A549 (cell line): Measurements from ENCODE around the gene POLR2H. TPM values are rescaled to one million over a fixed set of nuclear protein-coding genes. Genes with fewer than 3 reads are reported as not detected.

Source experiments
- ATAC-seq, 2 experiments: fragments of 200-7000 bp in 1 of 2; fragments of >200 bp in 1 of 2; cut with Nextera tagmentation in 1 of 2; cut with Tn5 transposase in 1 of 2; 3 replicates each; pipeline versions ENCODE4 v1.8.0 to v1.9.1; 2018 to 2020; ENCODE audit warnings: mild to moderate bottlenecking in 1 of 2, moderate library complexity in 1 of 2
- CTCF ChIA-PET: fragments of 300-600 bp; sonication (Branson Sonifier 250); formaldehyde crosslinking; extraction: SDS; loops from one replicate; lab custom pipeline; 2021; ENCODE audit warnings: antibody characterized with exemption, inconsistent platforms; lab: Yijun Ruan, JAX
- POLR2A ChIA-PET: fragments of 350-600 bp; formaldehyde crosslinking; extraction: SDS; loops from one replicate; lab custom pipeline; 2021; ENCODE audit warnings: antibody characterized with exemption, inconsistent platforms; lab: Yijun Ruan, JAX
- DNase-seq, 2 experiments: peaks; one replicate each; pipeline versions ENCODE4 v3.0.0 to v3.0.0-alpha.2; 2011 to 2016; ENCODE audit warnings: low read depth in 1 of 2, low spot score in 1 of 2
- FAIRE-seq: peaks from 2 replicates; lab custom pipeline; 2011; peaks lifted over from hg19 to GRCh38; lab: Jason Lieb, UNC
- H3K27ac ChIP-seq, 2 experiments: fragments of >200 bp; sonication (Bioruptor Twin); formaldehyde crosslinking; 3 replicates each; pipeline ENCODE4 v1.5.1; 2016 to 2017
- H3K4me1 ChIP-seq: fragments of >200 bp; sonication (Bioruptor Twin); formaldehyde crosslinking; 3 replicates; pipeline ENCODE4 v1.6.1; 2016
- H3K4me2 ChIP-seq: fragments of >200 bp; sonication (Bioruptor Twin); formaldehyde crosslinking; 3 replicates; pipeline ENCODE4 v1.6.1; 2016
- H3K4me3 ChIP-seq: fragments of >200 bp; sonication (Bioruptor Twin); formaldehyde crosslinking; 3 replicates; pipeline ENCODE4 v1.5.1; 2016
- H3K9me3 ChIP-seq: fragments of >200 bp; sonication (Bioruptor Twin); formaldehyde crosslinking; 3 replicates; pipeline ENCODE4 v1.6.1; 2016
- CBX2 ChIP-seq: fragments of 200-600 bp; sonication (generic); IDR thresholded peaks from 2 replicates; pipeline ENCODE4 v1.6.1; 2016; ENCODE audit warnings: low read depth, mild to moderate bottlenecking, borderline replicate concordance
- CHD4 ChIP-seq: fragments of 200-600 bp; sonication (generic); IDR thresholded peaks from 2 replicates; pipeline ENCODE4 v1.6.1; 2016; ENCODE audit warnings: antibody characterized with exemption, mild to moderate bottlenecking, borderline replicate concordance
- ESRRA ChIP-seq: fragments of 150-350 bp; IDR thresholded peaks from 2 replicates; pipeline ENCODE4 v1.6.1; 2014; ENCODE audit warnings: mild to moderate bottlenecking, low read length, borderline replicate concordance
- FOSL2 ChIP-seq, 2 experiments: fragments of 450-650 bp in 1 of 2; fragments of >200 bp in 1 of 2; sonication (Bioruptor Twin) in 1 of 2; formaldehyde crosslinking; IDR thresholded peaks; 2 replicates each; pipeline versions ENCODE4 v1.5.0 to v1.6.1; 2016 to 2020; ENCODE audit warnings: mild to moderate bottlenecking in 1 of 2, moderate library complexity in 1 of 2
- HEYL ChIP-seq: fragments of 250-450 bp; sonication (Bioruptor Pico); IDR thresholded peaks from 2 replicates; pipeline ENCODE4 v1.8.0; 2021; ENCODE audit warnings: mild to moderate bottlenecking, moderate library complexity
- HOXA7 ChIP-seq: fragments of 250-450 bp; sonication (Bioruptor Pico); IDR thresholded peaks from 2 replicates; pipeline ENCODE4 v1.5.0; 2020; ENCODE audit warnings: mild to moderate bottlenecking, moderate library complexity
- HOXB13 ChIP-seq: fragments of 250-450 bp; sonication (Bioruptor Pico); IDR thresholded peaks from 2 replicates; pipeline ENCODE4 v1.5.0; 2020; ENCODE audit warnings: low read depth, mild to moderate bottlenecking, moderate library complexity
- HOXB5 ChIP-seq: fragments of 250-450 bp; sonication (Bioruptor Pico); IDR thresholded peaks from 2 replicates; pipeline ENCODE4 v1.5.0; 2020; ENCODE audit warnings: mild to moderate bottlenecking, moderate library complexity
- KDM1A ChIP-seq: fragments of 200-600 bp; sonication (generic); IDR thresholded peaks from 2 replicates; pipeline ENCODE4 v1.6.1; 2016; ENCODE audit warnings: low read depth, mild to moderate bottlenecking
- KDM5A ChIP-seq: fragments of 200-600 bp; sonication (generic); IDR thresholded peaks from 2 replicates; pipeline ENCODE4 v1.6.1; 2016; ENCODE audit warnings: antibody characterized with exemption, mild to moderate bottlenecking
- MAFK ChIP-seq: fragments of 450-650 bp; IDR thresholded peaks from 2 replicates; pipeline ENCODE4 v1.6.1; 2014; ENCODE audit not compliant: partially characterized antibody
- NFE2L2 ChIP-seq: fragments of 150-350 bp; conservative IDR thresholded peaks from 2 replicates; pipeline ENCODE4 v1.6.1; 2014; ENCODE audit warnings: low read length
- NPAS2 ChIP-seq: fragments of 250-450 bp; sonication (Bioruptor Pico); IDR thresholded peaks from 2 replicates; pipeline ENCODE4 v1.8.0; 2022; ENCODE audit warnings: mild to moderate bottlenecking, moderate library complexity, borderline replicate concordance
- NR3C1 ChIP-seq: fragments of >200 bp; sonication (Bioruptor Twin); formaldehyde crosslinking; IDR thresholded peaks from 3 replicates; pipeline ENCODE4 v1.6.1; 2017
- RAD21 ChIP-seq, 2 experiments: fragments of >200 bp in 1 of 2; sonication (Bioruptor Twin) in 1 of 2; formaldehyde crosslinking in 1 of 2; IDR thresholded peaks in 1 of 2; conservative IDR thresholded peaks in 1 of 2; 2 replicates in 1 of 2; 3 replicates in 1 of 2; pipeline ENCODE4 v1.6.1; 2012 to 2018; ENCODE audit warnings: inconsistent platforms in 1 of 2
- RARB ChIP-seq: fragments of 250-450 bp; sonication (Bioruptor Pico); IDR thresholded peaks from 2 replicates; pipeline ENCODE4 v1.8.0; 2021; ENCODE audit warnings: mild to moderate bottlenecking, moderate library complexity
- RCOR1 ChIP-seq: fragments of 150-350 bp; IDR thresholded peaks from 2 replicates; pipeline ENCODE4 v1.6.1; 2014; ENCODE audit warnings: antibody characterized with exemption, low read length, low read depth
- RFX5 ChIP-seq: fragments of 450-650 bp; IDR thresholded peaks from 2 replicates; pipeline ENCODE4 v1.7.1; 2014; ENCODE audit warnings: antibody characterized with exemption, mild to moderate bottlenecking, moderate library complexity
- RNF2 ChIP-seq: fragments of 200-600 bp; sonication (generic); IDR thresholded peaks from 2 replicates; pipeline ENCODE4 v1.6.1; 2016; ENCODE audit warnings: low read depth, mild to moderate bottlenecking, antibody characterized with exemption, moderate library complexity, borderline replicate concordance
- SMC3 ChIP-seq: fragments of >200 bp; sonication (Bioruptor Twin); formaldehyde crosslinking; IDR thresholded peaks from 3 replicates; pipeline ENCODE4 v1.6.1; 2018; ENCODE audit warnings: inconsistent platforms
- TFCP2L1 ChIP-seq: fragments of 250-450 bp; sonication (Bioruptor Pico); IDR thresholded peaks from 2 replicates; pipeline ENCODE4 v1.5.0; 2021; ENCODE audit warnings: mild to moderate bottlenecking
- ZC3H11A ChIP-seq: fragments of 450-650 bp; IDR thresholded peaks from 2 replicates; pipeline ENCODE4 v1.6.1; 2014; ENCODE audit warnings: antibody characterized with exemption, mild to moderate bottlenecking
- WGBS: methylation state at CpG from one replicate; pipeline ENCODE4 v1.1.6; 2017; ENCODE audit errors: missing lambda C conversion rate; 5-methylcytosine and 5-hydroxymethylcytosine counted together
- polyA plus RNA-seq, 4 experiments: library from polyadenylated mRNA; depleted of rRNA in 3 of 4; stranded (reverse); fragments of >200 nt; fragmentation: RNase III in 1 of 4; extraction: RNeasy Plus Mini Kit Qiagen cat#74134 plus additional on column Dnase treatment in 1 of 4; gene quantifications; 2 replicates in 3 of 4; 3 replicates in 1 of 4; pipeline ENCODE4 v1.2.3, GENCODE V29; 2011 to 2017
- TF ChIP-seq, protein P1 (sequence below): IDR thresholded peaks from 2 replicates; pipeline ENCODE4 v1.6.1; 2012; ENCODE audit warnings: low read depth, borderline replicate concordance
- TF ChIP-seq, protein P2 (sequence below): fragments of 250-450 bp; sonication (Bioruptor Pico); IDR thresholded peaks from 2 replicates; pipeline ENCODE4 v1.5.0; 2020; ENCODE audit warnings: low read depth, mild to moderate bottlenecking, moderate library complexity
- TF ChIP-seq, protein P3 (sequence below): IDR thresholded peaks from 2 replicates; pipeline ENCODE4 v1.6.1; 2012
- TF ChIP-seq, protein P4 (sequence below): IDR thresholded peaks from 2 replicates; pipeline ENCODE4 v1.6.1; 2012
- TF ChIP-seq, protein P5 (sequence below): fragments of >200 bp; sonication (Bioruptor Twin); formaldehyde crosslinking; IDR thresholded peaks from 3 replicates; pipeline ENCODE4 v1.5.1; 2016

POLR2H gene
- polyA plus RNA-seq, 2 of the 4 experiments (the other 2 are of a cell fraction) = 104 to 127 TPM

DNA sequence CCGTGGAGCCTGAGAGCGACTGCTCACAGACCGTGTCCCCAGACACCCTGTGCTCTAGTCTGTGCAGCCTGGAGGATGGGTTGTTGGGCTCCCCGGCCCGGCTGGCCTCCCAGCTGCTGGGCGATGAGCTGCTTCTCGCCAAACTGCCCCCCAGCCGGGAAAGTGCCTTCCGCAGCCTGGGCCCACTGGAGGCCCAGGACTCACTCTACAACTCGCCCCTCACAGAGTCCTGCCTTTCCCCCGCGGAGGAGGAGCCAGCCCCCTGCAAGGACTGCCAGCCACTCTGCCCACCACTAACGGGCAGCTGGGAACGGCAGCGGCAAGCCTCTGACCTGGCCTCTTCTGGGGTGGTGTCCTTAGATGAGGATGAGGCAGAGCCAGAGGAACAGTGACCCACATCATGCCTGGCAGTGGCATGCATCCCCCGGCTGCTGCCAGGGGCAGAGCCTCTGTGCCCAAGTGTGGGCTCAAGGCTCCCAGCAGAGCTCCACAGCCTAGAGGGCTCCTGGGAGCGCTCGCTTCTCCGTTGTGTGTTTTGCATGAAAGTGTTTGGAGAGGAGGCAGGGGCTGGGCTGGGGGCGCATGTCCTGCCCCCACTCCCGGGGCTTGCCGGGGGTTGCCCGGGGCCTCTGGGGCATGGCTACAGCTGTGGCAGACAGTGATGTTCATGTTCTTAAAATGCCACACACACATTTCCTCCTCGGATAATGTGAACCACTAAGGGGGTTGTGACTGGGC, 16.8 kb upstream of the POLR2H start:
- POLR2A ChIA-PET = interaction anchor here (1.0 kb wide), 1 partner anchor 17 kb away, joined by 3 read pairs; the partner anchor contains the start of genes CLCN2 and POLR2H
- no peak overlapping the region for H3K27ac ChIP-seq
- no peak for DNase-seq
- H3K4me3 ChIP-seq = no peak overlapping the region
- CTCF ChIA-PET = interaction anchor here (0.6 to 2.8 kb wide), 5 partner anchors 9 to 436 kb away, joined by 3 to 23 read pairs (median 4); no protein-coding TSS in a partner anchor
- 90% methylated on average over 7 of the region's 24 CpGs for WGBS
- TF ChIP-seq NFE2L2 (no peak), ZC3H11A (no peak), RCOR1 (no peak), KDM1A (no peak), HOXA7 (no peak), HOXB5 (CRISPR knock-in tag) (no peak), HOXB13 (CRISPR knock-in tag) (no peak), HEYL (CRISPR knock-in tag) (no peak), FOSL2 (IDR thresholded peaks at IDR 0.05) (no peak), FOSL2 (CRISPR knock-in tag; IDR thresholded peaks at IDR 0.05) (no peak), SMC3 (no peak), CHD4 (no peak), CBX2 (no peak), RNF2 (no peak), KDM5A (no peak), NR3C1 (no peak), ESRRA (no peak)
- TF ChIP-seq, protein P1, sequence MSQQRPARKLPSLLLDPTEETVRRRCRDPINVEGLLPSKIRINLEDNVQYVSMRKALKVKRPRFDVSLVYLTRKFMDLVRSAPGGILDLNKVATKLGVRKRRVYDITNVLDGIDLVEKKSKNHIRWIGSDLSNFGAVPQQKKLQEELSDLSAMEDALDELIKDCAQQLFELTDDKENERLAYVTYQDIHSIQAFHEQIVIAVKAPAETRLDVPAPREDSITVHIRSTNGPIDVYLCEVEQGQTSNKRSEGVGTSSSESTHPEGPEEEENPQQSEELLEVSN = no peak
- TF ChIP-seq, protein P2, sequence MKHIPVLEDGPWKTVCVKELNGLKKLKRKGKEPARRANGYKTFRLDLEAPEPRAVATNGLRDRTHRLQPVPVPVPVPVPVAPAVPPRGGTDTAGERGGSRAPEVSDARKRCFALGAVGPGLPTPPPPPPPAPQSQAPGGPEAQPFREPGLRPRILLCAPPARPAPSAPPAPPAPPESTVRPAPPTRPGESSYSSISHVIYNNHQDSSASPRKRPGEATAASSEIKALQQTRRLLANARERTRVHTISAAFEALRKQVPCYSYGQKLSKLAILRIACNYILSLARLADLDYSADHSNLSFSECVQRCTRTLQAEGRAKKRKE = no peak
- TF ChIP-seq, protein P3, sequence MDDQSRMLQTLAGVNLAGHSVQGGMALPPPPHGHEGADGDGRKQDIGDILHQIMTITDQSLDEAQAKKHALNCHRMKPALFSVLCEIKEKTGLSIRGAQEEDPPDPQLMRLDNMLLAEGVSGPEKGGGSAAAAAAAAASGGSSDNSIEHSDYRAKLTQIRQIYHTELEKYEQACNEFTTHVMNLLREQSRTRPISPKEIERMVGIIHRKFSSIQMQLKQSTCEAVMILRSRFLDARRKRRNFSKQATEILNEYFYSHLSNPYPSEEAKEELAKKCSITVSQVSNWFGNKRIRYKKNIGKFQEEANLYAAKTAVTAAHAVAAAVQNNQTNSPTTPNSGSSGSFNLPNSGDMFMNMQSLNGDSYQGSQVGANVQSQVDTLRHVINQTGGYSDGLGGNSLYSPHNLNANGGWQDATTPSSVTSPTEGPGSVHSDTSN = no peak
- FAIRE-seq = no peak
- H3K4me1 ChIP-seq = peaks cover 8% of the 10 kb centered on the region; the same call in 2 of the 3 replicates
- H3K4me2 ChIP-seq = no peak overlapping the region
- ATAC-seq = peak; percentile 9 to 10; a peak in 1 of 6 replicates
- H3K9me3 ChIP-seq = no peaks in the 10 kb centered on the region

DNA sequence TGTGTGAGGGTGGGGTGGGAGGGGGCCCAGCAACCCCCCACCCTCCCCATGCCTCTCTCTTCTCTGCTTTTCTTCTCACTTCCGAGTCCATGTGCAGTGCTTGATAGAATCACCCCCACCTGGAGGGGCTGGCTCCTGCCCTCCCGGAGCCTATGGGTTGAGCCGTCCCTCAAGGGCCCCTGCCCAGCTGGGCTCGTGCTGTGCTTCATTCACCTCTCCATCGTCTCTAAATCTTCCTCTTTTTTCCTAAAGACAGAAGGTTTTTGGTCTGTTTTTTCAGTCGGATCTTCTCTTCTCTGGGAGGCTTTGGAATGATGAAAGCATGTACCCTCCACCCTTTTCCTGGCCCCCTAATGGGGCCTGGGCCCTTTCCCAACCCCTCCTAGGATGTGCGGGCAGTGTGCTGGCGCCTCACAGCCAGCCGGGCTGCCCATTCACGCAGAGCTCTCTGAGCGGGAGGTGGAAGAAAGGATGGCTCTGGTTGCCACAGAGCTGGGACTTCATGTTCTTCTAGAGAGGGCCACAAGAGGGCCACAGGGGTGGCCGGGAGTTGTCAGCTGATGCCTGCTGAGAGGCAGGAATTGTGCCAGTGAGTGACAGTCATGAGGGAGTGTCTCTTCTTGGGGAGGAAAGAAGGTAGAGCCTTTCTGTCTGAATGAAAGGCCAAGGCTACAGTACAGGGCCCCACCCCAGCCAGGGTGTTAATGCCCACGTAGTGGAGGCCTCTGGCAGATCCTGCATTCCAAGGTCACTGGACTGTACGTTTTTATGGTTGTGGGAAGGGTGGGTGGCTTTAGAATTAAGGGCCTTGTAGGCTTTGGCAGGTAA, 16.0 kb upstream of the POLR2H start:
- 58% methylated on average over 11 of the region's 14 CpGs for WGBS
- CTCF ChIA-PET = interaction anchor here (0.6 to 2.8 kb wide), 5 partner anchors 8 to 435 kb away, joined by 3 to 23 read pairs (median 4); no protein-coding TSS in a partner anchor
- TF ChIP-seq RFX5 = no peak
- no peak for TF ChIP-seq ZC3H11A
- TF ChIP-seq MAFK = no peak
- TF ChIP-seq, protein P4, sequence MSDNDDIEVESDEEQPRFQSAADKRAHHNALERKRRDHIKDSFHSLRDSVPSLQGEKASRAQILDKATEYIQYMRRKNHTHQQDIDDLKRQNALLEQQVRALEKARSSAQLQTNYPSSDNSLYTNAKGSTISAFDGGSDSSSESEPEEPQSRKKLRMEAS = no peak
- peak; percentile 30; the same call in 1 of the 3 replicates for TF ChIP-seq SMC3
- no peak for TF ChIP-seq RARB (CRISPR knock-in tag)
- TF ChIP-seq TFCP2L1 = no peak
- TF ChIP-seq, protein P5, sequence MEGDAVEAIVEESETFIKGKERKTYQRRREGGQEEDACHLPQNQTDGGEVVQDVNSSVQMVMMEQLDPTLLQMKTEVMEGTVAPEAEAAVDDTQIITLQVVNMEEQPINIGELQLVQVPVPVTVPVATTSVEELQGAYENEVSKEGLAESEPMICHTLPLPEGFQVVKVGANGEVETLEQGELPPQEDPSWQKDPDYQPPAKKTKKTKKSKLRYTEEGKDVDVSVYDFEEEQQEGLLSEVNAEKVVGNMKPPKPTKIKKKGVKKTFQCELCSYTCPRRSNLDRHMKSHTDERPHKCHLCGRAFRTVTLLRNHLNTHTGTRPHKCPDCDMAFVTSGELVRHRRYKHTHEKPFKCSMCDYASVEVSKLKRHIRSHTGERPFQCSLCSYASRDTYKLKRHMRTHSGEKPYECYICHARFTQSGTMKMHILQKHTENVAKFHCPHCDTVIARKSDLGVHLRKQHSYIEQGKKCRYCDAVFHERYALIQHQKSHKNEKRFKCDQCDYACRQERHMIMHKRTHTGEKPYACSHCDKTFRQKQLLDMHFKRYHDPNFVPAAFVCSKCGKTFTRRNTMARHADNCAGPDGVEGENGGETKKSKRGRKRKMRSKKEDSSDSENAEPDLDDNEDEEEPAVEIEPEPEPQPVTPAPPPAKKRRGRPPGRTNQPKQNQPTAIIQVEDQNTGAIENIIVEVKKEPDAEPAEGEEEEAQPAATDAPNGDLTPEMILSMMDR = peak; percentile 30; the same call in 2 of the 3 replicates
- TF ChIP-seq, protein P1 = no peak
- peak in 1 of 2 experiments; percentile 16; a peak in 1 of 5 replicates for TF ChIP-seq RAD21 (conservative IDR thresholded peaks at IDR 0.05 in 1 of 2, IDR thresholded peaks at IDR 0.05 in 1 of 2)
- TF ChIP-seq, protein P2 = no peak
- TF ChIP-seq NPAS2 = no peak

More for the DNA sequence above, 16.0 kb upstream of the POLR2H start:
- ATAC-seq (peak; percentile 80 to 91), FAIRE-seq (no peak), DNase-seq (peak; percentile 68 to 72)
- Histone ChIP-seq H3K4me2 (no peak overlapping the region), H3K27ac (no peak overlapping the region), H3K4me3 (no peak overlapping the region), H3K4me1 (peaks cover 8% of the 10 kb centered on the region; the same call in 2 of the 3 replicates), H3K9me3 (no peaks in the 10 kb centered on the region)
- POLR2A ChIA-PET = interaction anchor here (1.0 kb wide), 1 partner anchor 16 kb away, joined by 3 read pairs; the partner anchor contains the start of genes CLCN2 and POLR2H
